Measurements from ENCODE around the gene DMRTB1.

DMRTB1 gene

GRCh38 chr1:53447413-53447812 lies 11.8 kb upstream of the DMRTB1 start:
- TF ChIP-seq CTCF (IDR thresholded peaks at IDR 0.05; ENCODE audit: borderline replicate concordance, insufficient read depth, low read depth, low read length), result no peak
- H3K4me3 ChIP-seq (ENCODE audit: low read depth, low read length), result no peak overlapping the region

GRCh38 chr1:53448241-53448841 lies 10.9 kb upstream of the DMRTB1 start:
- no peak for TF ChIP-seq CTCF (IDR thresholded peaks at IDR 0.05; ENCODE audit: borderline replicate concordance, insufficient read depth, low read depth, low read length)
- H3K4me3 ChIP-seq (ENCODE audit: low read depth, low read length), result no peak overlapping the region

- no peak for TF ChIP-seq CTCF (IDR thresholded peaks at IDR 0.05; ENCODE audit: borderline replicate concordance, insufficient read depth, low read depth, low read length)
- H3K4me3 ChIP-seq (ENCODE audit: low read depth, low read length), result no peak overlapping the region
Observed at GRCh38 chr1:53449021-53449420, 10.2 kb upstream of the DMRTB1 start.

- no peak overlapping the region for H3K4me3 ChIP-seq (ENCODE audit: low read depth, low read length)
Observed at GRCh38 chr1:53449693-53450092, 9.5 kb upstream of the DMRTB1 start.

GRCh38 chr1:53450225-53450624 lies 9.0 kb upstream of the DMRTB1 start:
- H3K4me3 ChIP-seq (ENCODE audit: low read depth, low read length), result no peak overlapping the region
- TF ChIP-seq CTCF (IDR thresholded peaks at IDR 0.05; ENCODE audit: borderline replicate concordance, insufficient read depth, low read depth, low read length), result peak; percentile 49; the same call in 1 of the 2 replicates

More at GRCh38 chr1:53449693-53450092, 9.5 kb upstream of the DMRTB1 start:
- no peak for TF ChIP-seq CTCF (IDR thresholded peaks at IDR 0.05; ENCODE audit: borderline replicate concordance, insufficient read depth, low read depth, low read length)

GRCh38 chr1:53454019-53454418 lies 5.2 kb upstream of the DMRTB1 start:
- H3K4me3 ChIP-seq (ENCODE audit: low read depth, low read length), result no peak overlapping the region
- TF ChIP-seq CTCF (IDR thresholded peaks at IDR 0.05; ENCODE audit: borderline replicate concordance, insufficient read depth, low read depth, low read length), result no peak

- TF ChIP-seq CTCF (IDR thresholded peaks at IDR 0.05; ENCODE audit: borderline replicate concordance, insufficient read depth, low read depth, low read length), result no peak
- H3K4me3 ChIP-seq (ENCODE audit: low read depth, low read length), result no peak overlapping the region
Observed at GRCh38 chr1:53455364-53455991, 3.7 kb upstream of the DMRTB1 start.
